NT2/D1 (cell line): ENCODE measurements around the gene MAD1L1.
A peak's percentile ranks its signal among the peaks of the same experiment; 100 is the strongest.

Source experiments
- DNase-seq: peaks from one replicate; pipeline ENCODE4 v3.0.0-alpha.2; 2011; ENCODE audit warnings: low read depth, low spot score
- H3K27me3 ChIP-seq: 2 replicates; pipeline ENCODE4 v1.6.0; 2011; ENCODE audit warnings: mild to moderate bottlenecking; ENCODE audit not compliant: insufficient read length, insufficient read depth
- H3K36me3 ChIP-seq: 2 replicates; pipeline ENCODE4 v1.6.1; 2011; ENCODE audit warnings: mild to moderate bottlenecking, low read length, mixed read lengths; ENCODE audit not compliant: insufficient read depth, insufficient read length
- H3K4me1 ChIP-seq: 2 replicates; pipeline ENCODE4 v1.5.1; 2011; ENCODE audit not compliant: insufficient read depth, insufficient read length
- H3K4me3 ChIP-seq: 2 replicates; pipeline ENCODE4 v1.5.1; 2011; ENCODE audit warnings: low read depth; ENCODE audit not compliant: insufficient read length
- H3K9ac ChIP-seq: 2 replicates; pipeline ENCODE4 v1.6.0; 2011; ENCODE audit warnings: low read depth; ENCODE audit not compliant: insufficient read length
- H3K9me3 ChIP-seq: 2 replicates; pipeline ENCODE4 v1.5.1; 2011; ENCODE audit warnings: mild to moderate bottlenecking, low read length; ENCODE audit not compliant: insufficient read depth
- SUZ12 ChIP-seq: IDR thresholded peaks from 2 replicates; pipeline ENCODE4 v1.6.1; 2011; ENCODE audit not compliant: insufficient read length, insufficient read depth; ENCODE audit errors: extremely low read depth
- YY1 ChIP-seq: IDR thresholded peaks from 2 replicates; pipeline ENCODE4 v1.6.1; 2011; ENCODE audit not compliant: insufficient read length, insufficient read depth
- ZNF274 ChIP-seq: IDR thresholded peaks from 2 replicates; pipeline ENCODE4 v1.6.1; 2011; ENCODE audit warnings: mild to moderate bottlenecking, low read depth, low read length

The MAD1L1 gene

GRCh38 chr7:1902231-1902855 is 330.4 kb downstream of the MAD1L1 start:
- Histone ChIP-seq H3K4me1 (peaks cover 3% of the 10 kb centered on the region), H3K9ac (no peak overlapping the region), H3K9me3 (no peaks in the 10 kb centered on the region), H3K36me3 (peaks cover 15% of the 10 kb centered on the region), H3K4me3 (no peak overlapping the region), H3K27me3 (no peaks in the 10 kb centered on the region)
- TF ChIP-seq SUZ12, result no peak
- TF ChIP-seq ZNF274, result no peak
- TF ChIP-seq YY1, result no peak
- no peak for DNase-seq

DNA sequence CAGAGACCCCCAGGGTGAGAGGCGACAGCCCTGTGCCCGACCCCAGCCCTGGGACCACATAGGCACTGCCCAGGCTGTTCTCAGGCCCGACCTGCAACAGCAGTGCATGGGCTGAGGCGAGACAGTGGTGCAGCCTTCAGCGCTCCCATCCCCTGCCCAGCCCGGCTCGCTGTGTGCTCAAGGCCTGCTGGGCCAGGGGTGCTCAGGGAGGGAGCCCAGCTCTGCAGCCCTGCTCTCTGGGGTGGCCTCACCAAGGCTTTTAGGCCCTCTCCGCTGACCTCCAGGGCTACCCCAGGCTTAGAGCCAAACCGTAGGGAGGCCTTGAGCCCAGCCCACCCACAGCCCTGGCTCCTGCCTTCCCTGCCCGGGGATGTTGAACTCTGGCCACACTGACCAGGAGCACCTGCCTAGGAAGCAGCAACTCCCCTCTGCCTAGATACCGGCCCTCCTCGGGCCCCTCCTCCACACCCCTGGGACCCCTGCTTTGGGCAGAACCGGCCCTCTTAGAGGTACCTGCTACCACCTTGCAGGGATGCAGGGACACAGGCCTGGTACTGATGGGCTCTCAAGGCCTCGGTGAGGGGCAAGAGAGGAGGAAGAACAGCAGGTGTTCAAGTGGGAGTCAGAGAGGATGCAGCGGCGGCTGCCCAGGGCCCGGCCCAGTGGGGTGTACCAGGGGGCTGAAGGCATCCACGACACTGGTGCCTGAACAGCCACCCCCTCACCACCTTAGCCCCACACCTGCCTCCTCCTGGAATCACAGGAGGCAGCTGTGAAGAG is 331.1 kb downstream of the MAD1L1 start:
- DNase-seq, result no peak
- peaks cover 3% of the 10 kb centered on the region for H3K4me1 ChIP-seq
- no peaks in the 10 kb centered on the region for H3K9me3 ChIP-seq
- H3K36me3 ChIP-seq, result peaks cover 17% of the 10 kb centered on the region
- no peak overlapping the region for H3K9ac ChIP-seq
- H3K27me3 ChIP-seq, result no peaks in the 10 kb centered on the region
- no peak for TF ChIP-seq SUZ12
- H3K4me3 ChIP-seq, result no peak overlapping the region

GRCh38 chr7:1900847-1901246 is 331.9 kb downstream of the MAD1L1 start:
- no peaks in the 10 kb centered on the region for H3K9me3 ChIP-seq
- TF ChIP-seq YY1 (no peak), ZNF274 (no peak), SUZ12 (no peak)

GRCh38 chr7:1899951-1900762 is 332.6 kb downstream of the MAD1L1 start:
- DNase-seq, result no peak
- peaks cover 21% of the 10 kb centered on the region for H3K36me3 ChIP-seq
- TF ChIP-seq SUZ12 (no peak), YY1 (no peak), ZNF274 (no peak)
- H3K4me3 ChIP-seq, result no peak overlapping the region
- H3K9me3 ChIP-seq, result no peaks in the 10 kb centered on the region
- peaks cover 3% of the 10 kb centered on the region for H3K4me1 ChIP-seq
- no peaks in the 10 kb centered on the region for H3K27me3 ChIP-seq
- H3K9ac ChIP-seq, result peak overlapping the region; percentile 3

More at GRCh38 chr7:1900847-1901246, 331.9 kb downstream of the MAD1L1 start:
- Histone ChIP-seq H3K4me3 (no peak overlapping the region), H3K36me3 (peaks cover 21% of the 10 kb centered on the region), H3K4me1 (peaks cover 3% of the 10 kb centered on the region), H3K27me3 (no peaks in the 10 kb centered on the region), H3K9ac (no peak overlapping the region)
- DNase-seq, result no peak

- H3K9me3 ChIP-seq, result no peaks in the 10 kb centered on the region
Measured at GRCh38 chr7:1899196-1899595, 333.5 kb downstream of the MAD1L1 start.

DNA sequence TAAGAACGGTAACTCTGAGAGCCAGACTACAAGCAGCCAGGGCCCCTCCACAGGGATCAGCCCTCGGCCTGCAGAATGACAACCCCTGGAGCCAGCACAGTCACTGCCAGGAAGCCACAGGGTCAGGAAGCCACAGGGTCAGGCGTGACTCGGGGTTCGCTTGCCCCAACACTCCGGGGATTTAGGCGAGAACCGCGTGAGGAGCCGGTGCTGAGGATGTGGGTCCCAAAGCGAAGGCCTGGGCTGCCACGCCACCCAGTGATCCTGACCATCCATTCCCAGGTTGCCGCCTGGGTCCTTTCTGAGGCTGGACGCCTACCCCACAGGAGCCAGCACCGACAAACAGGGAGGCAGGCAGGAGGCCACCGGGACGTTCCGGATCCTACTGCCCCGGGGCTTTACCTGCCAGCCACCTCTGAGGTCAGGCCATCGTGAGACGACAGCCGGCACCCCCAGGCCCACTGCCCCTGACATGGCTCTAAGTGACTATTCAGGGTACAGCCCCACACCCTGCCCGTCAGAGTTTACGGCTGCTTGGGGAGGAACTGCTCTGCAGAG is 334.0 kb downstream of the MAD1L1 start:
- no peak overlapping the region for H3K9ac ChIP-seq
- H3K9me3 ChIP-seq, result no peaks in the 10 kb centered on the region
- no peaks in the 10 kb centered on the region for H3K27me3 ChIP-seq
- TF ChIP-seq SUZ12 (no peak), ZNF274 (no peak)
- no peak overlapping the region for H3K4me3 ChIP-seq
- H3K4me1 ChIP-seq, result peaks cover 3% of the 10 kb centered on the region
- peaks cover 23% of the 10 kb centered on the region for H3K36me3 ChIP-seq
- no peak for DNase-seq

More at GRCh38 chr7:1899196-1899595, 333.5 kb downstream of the MAD1L1 start:
- H3K27me3 ChIP-seq, result no peaks in the 10 kb centered on the region
- DNase-seq, result no peak
- H3K4me1 ChIP-seq, result peaks cover 3% of the 10 kb centered on the region
- no peak overlapping the region for H3K9ac ChIP-seq
- H3K4me3 ChIP-seq, result no peak overlapping the region
- TF ChIP-seq ZNF274 (no peak), SUZ12 (no peak), YY1 (no peak)
- H3K36me3 ChIP-seq, result peaks cover 23% of the 10 kb centered on the region
